Kidney (tissue), 14 donors: Measurements from ENCODE around the gene CHAD. TPM values are rescaled to one million over a fixed set of nuclear protein-coding genes. Genes with fewer than 3 reads are reported as not detected.

Experiments
- DNase-seq, 5 donors: peaks; one replicate each; pipeline ENCODE4 v3.0.0-alpha.2; 2013 to 2020
- FAIRE-seq: peaks from 2 replicates; lab custom pipeline; 2012; peaks lifted over from hg19 to GRCh38; lab: Jason Lieb, UNC
- H3K27ac ChIP-seq, 2 donors: one replicate each; pipeline ENCODE4 v1.7.0; 2013; ENCODE audit warnings: low read depth in 2 of 2, low read length in 2 of 2, inconsistent platforms in 1 of 2
- H3K27me3 ChIP-seq: one replicate; pipeline ENCODE4 v1.7.1; 2013; ENCODE audit warnings: low read length, inconsistent platforms; ENCODE audit not compliant: control insufficient read depth, insufficient read depth
- H3K36me3 ChIP-seq, 3 donors: one replicate each; pipeline versions ENCODE4 v1.7.0 to v1.7.1; 2013; ENCODE audit warnings: low read length in 3 of 3, control low read depth in 1 of 3, inconsistent platforms in 1 of 3; ENCODE audit not compliant: insufficient read depth in 3 of 3, control insufficient read depth in 2 of 3
- H3K4me1 ChIP-seq, 3 donors: one replicate each; pipeline versions ENCODE4 v1.7.0 to v1.7.1; 2013; ENCODE audit warnings: low read length in 3 of 3, inconsistent platforms in 1 of 3, low read depth in 1 of 3; ENCODE audit not compliant: control insufficient read depth in 2 of 3, insufficient read depth in 2 of 3
- H3K4me3 ChIP-seq, 3 donors: one replicate each; pipeline versions ENCODE4 v1.7.0 to v1.8.1; 2013; ENCODE audit warnings: low read length in 3 of 3, control low read depth in 1 of 3, inconsistent platforms in 1 of 3
- H3K9ac ChIP-seq, 3 donors: one replicate each; pipeline versions ENCODE4 v1.7.0 to v1.7.1; 2013; ENCODE audit warnings: low read length in 3 of 3, control low read depth in 1 of 3, inconsistent platforms in 1 of 3
- H3K9me3 ChIP-seq, 3 donors: one replicate each; pipeline versions ENCODE4 v1.7.0 to v1.7.1; 2013; ENCODE audit warnings: low read length in 3 of 3, control low read depth in 1 of 3, inconsistent platforms in 1 of 3; ENCODE audit not compliant: control insufficient read depth in 2 of 3, insufficient read depth in 1 of 3
- CTCF ChIP-seq: IDR thresholded peaks from 3 replicates; pipeline ENCODE4 v1.5.1; 2012; ENCODE audit warnings: mild to moderate bottlenecking, moderate library complexity, borderline replicate concordance; ENCODE audit not compliant: insufficient read depth; ENCODE audit errors: extremely low read depth
- intact Hi-C: fragments of 100-400 bp; cut with DNase I; formaldehyde crosslinking; loops from one replicate; pipeline ENCODE4 v1.11.1; 2022
- polyA plus RNA-seq: library from polyadenylated mRNA; stranded (reverse); fragments of 350-450 nt; fragmentation: Illumina TruSeq; extraction: RNeasy Lipid Tissue Mini Kit (QIAGEN cat#74804); gene quantifications from one replicate; pipeline ENCODE4 v1.2.3, GENCODE V29; 2014; ENCODE audit warnings: low read depth, low replicate concordance; ENCODE audit not compliant: insufficient read depth
- total RNA-seq: library from RNA; stranded (reverse); fragmentation: NEBNext Ultra II Directional; extraction: Animal tissue kit (Norgen Biotek cat#: 25700); gene quantifications from one replicate; pipeline ENCODE4 v1.2.1, GENCODE V29; 2021
- donor health status: control.
- donor health status: control.
- donor health status: control.
- donor health status: control.
- donor health status: control.
- donor health status: DM: yes; HTN: yes; CAD: no.
- donor health status: Normal renal cell carcinoma (clear cell type).

CHAD gene
- total and polyA plus RNA-seq, 2 donors from 2014 or later: 0.22 to 0.43 TPM

- Histone ChIP-seq H3K9ac (no peak overlapping the region), H3K9me3 (no peaks in the 10 kb centered on the region), H3K4me3 (no peak overlapping the region), H3K4me1 (peaks cover 0 to 2% (median 0%) of the 10 kb centered on the region in 3 donors), H3K36me3 (no peaks in the 10 kb centered on the region), H3K27ac (no peak overlapping the region), H3K27me3 (no peaks in the 10 kb centered on the region)
- intact Hi-C loops: no loop called here
- DNase-seq: no peak
- no peak for FAIRE-seq
- no peak for TF ChIP-seq CTCF
Measured at GRCh38 chr17:50448643-50449042, 20.0 kb downstream of the CHAD start.

GRCh38 chr17:50447870-50448595, 20.6 kb downstream of the CHAD start:
- H3K4me1 ChIP-seq: peaks cover 0 to 8% (median 0%) of the 10 kb centered on the region in 3 donors

GRCh38 chr17:50445730-50446325, 22.9 kb downstream of the CHAD start:
- Histone ChIP-seq H3K9me3 (no peaks in the 10 kb centered on the region), H3K36me3 (no peaks in the 10 kb centered on the region), H3K27ac (no peak overlapping the region), H3K9ac (no peak overlapping the region), H3K4me1 (peaks cover 0 to 10% (median 4%) of the 10 kb centered on the region in 3 donors), H3K4me3 (no peak overlapping the region), H3K27me3 (no peaks in the 10 kb centered on the region)
- TF ChIP-seq CTCF: no peak
- DNase-seq (no peak), FAIRE-seq (no peak)
- intact Hi-C loops: no loop called here

More at GRCh38 chr17:50447870-50448595, 20.6 kb downstream of the CHAD start:
- no peak for DNase-seq
- no peak overlapping the region for H3K4me3 ChIP-seq
- H3K9ac ChIP-seq: no peak overlapping the region
- no peaks in the 10 kb centered on the region for H3K36me3 ChIP-seq
- no peak for FAIRE-seq
- no peaks in the 10 kb centered on the region for H3K27me3 ChIP-seq
- H3K27ac ChIP-seq: no peak overlapping the region
- no peaks in the 10 kb centered on the region for H3K9me3 ChIP-seq
- intact Hi-C loops: no loop called here
- TF ChIP-seq CTCF: no peak
